GM23248 (cell line): ENCODE data around the gene SAPCD2. TPM values are rescaled to one million over a fixed set of nuclear protein-coding genes. Genes with fewer than 3 reads are reported as not detected.

Experiments
- DNase-seq: peaks from one replicate; pipeline ENCODE4 v3.0.0-alpha.2; 2015
- H2AFZ ChIP-seq: fragments of 200-600 bp; sonication (generic); 2 replicates; pipeline ENCODE4 v1.6.1; 2016; ENCODE audit warnings: antibody characterized with exemption
- H3F3A ChIP-seq: fragments of 200-600 bp; sonication (generic); 2 replicates; pipeline ENCODE4 v1.6.1; 2016; ENCODE audit warnings: mild to moderate bottlenecking, antibody characterized with exemption, mixed run types; ENCODE audit not compliant: insufficient read depth
- H3K27ac ChIP-seq: fragments of 200-600 bp; sonication (generic); 2 replicates; pipeline ENCODE4 v1.5.1; 2016; ENCODE audit warnings: mild to moderate bottlenecking
- H3K27me3 ChIP-seq: fragments of 200-600 bp; sonication (generic); replicated peaks from 2 replicates; pipeline ENCODE4 v1.6.1; 2016; ENCODE audit warnings: mild to moderate bottlenecking; ENCODE audit not compliant: insufficient read depth
- H3K36me3 ChIP-seq: fragments of 200-600 bp; sonication (generic); 2 replicates; pipeline ENCODE4 v1.6.1; 2016; ENCODE audit warnings: low read depth, mild to moderate bottlenecking
- H3K4me1 ChIP-seq: fragments of 200-600 bp; sonication (generic); 2 replicates; pipeline ENCODE4 v1.6.1; 2016; ENCODE audit warnings: mild to moderate bottlenecking; ENCODE audit not compliant: insufficient read depth
- H3K4me2 ChIP-seq: fragments of 200-600 bp; sonication (generic); one replicate; pipeline ENCODE4 v1.6.1; 2016; ENCODE audit warnings: mild to moderate bottlenecking; ENCODE audit not compliant: unreplicated experiment
- H3K4me3 ChIP-seq: fragments of 200-600 bp; sonication (generic); 2 replicates; pipeline ENCODE4 v1.5.1; 2016; ENCODE audit warnings: mild to moderate bottlenecking
- H3K79me2 ChIP-seq: fragments of 200-600 bp; sonication (generic); 2 replicates; pipeline ENCODE4 v1.6.1; 2016; ENCODE audit warnings: mild to moderate bottlenecking; ENCODE audit not compliant: insufficient read depth
- H3K9ac ChIP-seq: fragments of 200-600 bp; sonication (generic); 2 replicates; pipeline ENCODE4 v1.6.1; 2016; ENCODE audit warnings: mild to moderate bottlenecking
- H3K9me2 ChIP-seq: fragments of 200-600 bp; sonication (generic); 2 replicates; pipeline ENCODE4 v1.6.1; 2016; ENCODE audit warnings: mixed run types, mild to moderate bottlenecking, moderate library complexity; ENCODE audit not compliant: insufficient read depth
- H3K9me3 ChIP-seq: fragments of 200-600 bp; sonication (generic); one replicate; pipeline ENCODE4 v1.6.1; 2017; ENCODE audit warnings: low read depth
- H4K20me1 ChIP-seq: fragments of 200-600 bp; sonication (generic); 2 replicates; pipeline ENCODE4 v1.6.0; 2016; ENCODE audit not compliant: insufficient read depth
- EZH2 ChIP-seq: fragments of 200-600 bp; sonication (generic); IDR thresholded peaks from 2 replicates; pipeline ENCODE4 v1.6.1; 2018; ENCODE audit warnings: antibody characterized with exemption, mild to moderate bottlenecking; ENCODE audit not compliant: insufficient read depth, poor library complexity, severe bottlenecking
- EZH2phosphoT487 ChIP-seq: fragments of 200-600 bp; sonication (generic); IDR thresholded peaks from 2 replicates; pipeline ENCODE4 v1.6.1; 2018; ENCODE audit warnings: antibody characterized with exemption, moderate library complexity, mild to moderate bottlenecking, low read depth; ENCODE audit not compliant: insufficient read depth
- WGBS, 2 experiments: methylation state at CpG; one replicate each; pipeline ENCODE4 v1.1.6; 2015 to 2017; ENCODE audit warnings: low lambda C conversion rate in 2 of 2, low coverage in 1 of 2; ENCODE audit errors: missing lambda C conversion rate in 2 of 2; 5-methylcytosine and 5-hydroxymethylcytosine counted together
- in situ Hi-C: fragments of 300-500 bp; cut with MboI; formaldehyde crosslinking; loops from 2 replicates; pipeline ENCODE4 v1.15.0; 2020
- polyA plus RNA-seq: library from polyadenylated mRNA; unstranded; fragments of >200 nt; fragmentation: Nextera tagmentation; extraction: Ambion mirVana; gene quantifications from 2 replicates; pipeline ENCODE4 v1.2.1, GENCODE V29; 2016
- total RNA-seq: library from RNA; depleted of rRNA; stranded (reverse); fragments of >200 nt; shearing (Covaris generic); gene quantifications from 2 replicates; pipeline ENCODE4 v1.2.3, GENCODE V29; 2014

SAPCD2 gene
- total and polyA plus RNA-seq, 2 experiments from 2014 or later = 0.88 to 5.4 TPM

DNA sequence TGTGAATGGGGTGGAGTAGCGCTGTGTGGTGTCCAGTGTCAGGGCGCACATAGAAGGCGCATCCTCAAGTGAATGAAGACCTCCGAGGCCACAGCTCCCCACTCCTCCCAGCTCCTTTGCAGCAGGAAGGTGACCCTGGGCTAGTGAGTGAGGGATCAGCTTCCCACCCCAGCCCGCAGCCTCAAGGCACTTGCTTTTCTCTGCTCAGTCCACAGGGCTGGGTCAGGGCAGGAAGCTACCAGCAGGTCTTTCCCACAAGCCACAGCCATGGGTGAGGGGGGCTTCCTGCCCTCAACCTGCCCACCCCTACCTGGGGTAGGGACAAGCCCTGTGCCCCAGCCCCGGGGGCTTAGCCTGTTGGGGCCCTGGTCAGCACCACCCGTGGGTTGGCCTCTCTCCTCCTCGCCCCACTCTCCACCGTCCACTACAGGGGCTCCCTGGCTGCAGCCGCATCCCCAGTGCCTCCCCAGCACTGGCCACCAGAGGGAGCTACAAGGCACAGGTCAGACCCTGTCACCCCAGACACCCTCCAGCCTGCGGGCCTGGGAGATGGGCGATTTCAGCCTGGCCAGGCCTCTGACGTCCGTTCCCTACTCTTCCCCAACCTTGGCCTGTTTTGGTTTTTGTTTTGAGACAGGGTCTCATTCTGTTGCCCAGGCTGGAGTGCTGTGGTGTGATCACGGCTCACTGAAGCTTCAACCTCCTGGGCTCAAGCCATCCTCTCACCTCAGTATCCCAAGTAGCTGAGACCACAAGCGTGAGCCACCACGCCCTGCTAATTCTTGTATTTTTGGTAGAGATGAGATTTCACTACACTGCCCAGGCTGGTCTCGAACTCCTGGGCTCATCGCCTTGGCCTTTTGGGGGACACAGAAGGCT lies 41.1 kb downstream of the SAPCD2 start:
- no peaks in the 10 kb centered on the region for H3K27me3 ChIP-seq
- no peaks in the 10 kb centered on the region for H3K9me3 ChIP-seq
- H3K4me1 ChIP-seq = no peaks in the 10 kb centered on the region
- DNase-seq = peak; percentile 69
- no peak overlapping the region for H2AFZ ChIP-seq
- H3F3A ChIP-seq = no peaks in the 10 kb centered on the region
- no peak overlapping the region for H3K9ac ChIP-seq
- H3K79me2 ChIP-seq = no peaks in the 10 kb centered on the region
- no peaks in the 10 kb centered on the region for H3K36me3 ChIP-seq
- no peak overlapping the region for H3K4me3 ChIP-seq
- H3K27ac ChIP-seq = no peak overlapping the region
- WGBS, 2 experiments = 28 to 34% methylated on average over 19 of the region's 19 CpGs
- peak overlapping the region; percentile 86 for H3K4me2 ChIP-seq
- H4K20me1 ChIP-seq = no peaks in the 10 kb centered on the region
- H3K9me2 ChIP-seq = no peaks in the 10 kb centered on the region
- in situ Hi-C loops = no loop called here
- no peak for TF ChIP-seq EZH2phosphoT487
- no peak for TF ChIP-seq EZH2

DNA sequence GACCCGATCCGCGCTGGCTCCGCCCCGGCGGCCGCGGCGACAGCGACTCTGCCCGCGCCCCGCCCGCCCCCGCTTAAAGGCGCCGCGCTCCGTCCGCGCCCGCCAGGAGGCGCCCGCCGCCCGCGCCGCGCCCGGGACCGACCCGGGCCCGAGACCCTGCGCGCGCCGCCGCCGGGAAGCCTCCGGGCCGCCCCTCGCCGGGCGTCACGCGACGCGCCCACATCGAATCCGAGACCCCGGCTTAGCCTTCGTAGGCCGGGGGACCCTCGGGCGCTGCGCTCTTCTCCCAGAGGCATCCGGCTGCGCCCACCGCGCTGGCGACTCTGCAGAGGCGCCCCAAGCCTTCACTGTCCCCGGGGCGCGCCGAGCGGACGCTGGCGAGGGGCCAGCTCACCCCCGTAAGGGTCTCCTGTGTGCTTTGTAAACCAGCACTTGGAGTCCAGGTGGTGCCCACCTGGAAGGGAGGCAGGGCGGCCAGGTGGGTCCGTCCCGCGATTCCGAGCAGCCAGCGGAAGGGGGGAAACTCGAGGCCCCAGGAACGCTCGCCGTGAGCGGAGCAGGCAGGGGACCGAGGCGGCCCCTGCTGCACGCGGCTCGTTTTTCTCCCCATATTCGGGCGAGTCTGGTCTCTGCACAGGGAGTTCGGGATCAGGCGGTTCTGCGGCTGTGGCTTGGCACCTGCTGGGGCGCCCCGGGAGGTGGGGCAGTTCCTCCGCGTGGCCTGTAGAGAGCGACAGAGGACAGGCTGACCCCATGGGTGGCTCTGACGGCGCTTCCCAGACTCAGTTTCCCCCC lies 41.9 kb downstream of the SAPCD2 start:
- Histone ChIP-seq H3K36me3 (no peaks in the 10 kb centered on the region), H3K4me3 (peak overlapping the region; percentile 72), H3K9me3 (no peaks in the 10 kb centered on the region), H3K4me1 (no peaks in the 10 kb centered on the region), H3K79me2 (no peaks in the 10 kb centered on the region), H3F3A (no peaks in the 10 kb centered on the region), H3K4me2 (peak overlapping the region; percentile 86), H3K27ac (no peak overlapping the region), H3K9ac (peak overlapping the region; percentile 62), H3K9me2 (no peaks in the 10 kb centered on the region), H2AFZ (peak overlapping the region; percentile 79), H4K20me1 (no peaks in the 10 kb centered on the region), H3K27me3 (no peaks in the 10 kb centered on the region)
- TF ChIP-seq EZH2phosphoT487 = no peak
- TF ChIP-seq EZH2 = no peak
- in situ Hi-C loops = no loop called here
- WGBS, 2 experiments = 2% methylated on average over 41 to 43 of the region's 98 CpGs
- DNase-seq = peak; percentile 80

- Histone ChIP-seq H4K20me1 (no peaks in the 10 kb centered on the region), H3K4me2 (peak within 1 kb of the TSS; percentile 86), H3K9ac (peak within 1 kb of the TSS; percentile 72), H3K79me2 (no peaks in the 10 kb centered on the region), H3K27me3 (no peaks in the 10 kb centered on the region), H3F3A (no peaks in the 10 kb centered on the region), H3K9me2 (no peaks in the 10 kb centered on the region), H3K36me3 (no peaks in the 10 kb centered on the region), H3K9me3 (no peaks in the 10 kb centered on the region), H3K4me3 (peak within 1 kb of the TSS; percentile 77), H3K27ac (no peak within 1 kb of the TSS), H3K4me1 (no peaks in the 10 kb centered on the region), H2AFZ (peak within 1 kb of the TSS; percentile 79)
- 2% methylated on average over 16 to 65 of the region's 95 CpGs for WGBS, 2 experiments
- TF ChIP-seq EZH2phosphoT487 = no peak
- no peak for TF ChIP-seq EZH2
- in situ Hi-C loops = no loop called here
- DNase-seq = peak; percentile 74
Observed at GRCh38 chr9:137027369-137028262, 42.7 kb downstream of the SAPCD2 start, which contains the start of gene ABCA2. Gene ABCA2, minus strand, starts transcription at chr9:137028237. Its CDS starts 97 bp downstream, at chr9:137028140.

DNA sequence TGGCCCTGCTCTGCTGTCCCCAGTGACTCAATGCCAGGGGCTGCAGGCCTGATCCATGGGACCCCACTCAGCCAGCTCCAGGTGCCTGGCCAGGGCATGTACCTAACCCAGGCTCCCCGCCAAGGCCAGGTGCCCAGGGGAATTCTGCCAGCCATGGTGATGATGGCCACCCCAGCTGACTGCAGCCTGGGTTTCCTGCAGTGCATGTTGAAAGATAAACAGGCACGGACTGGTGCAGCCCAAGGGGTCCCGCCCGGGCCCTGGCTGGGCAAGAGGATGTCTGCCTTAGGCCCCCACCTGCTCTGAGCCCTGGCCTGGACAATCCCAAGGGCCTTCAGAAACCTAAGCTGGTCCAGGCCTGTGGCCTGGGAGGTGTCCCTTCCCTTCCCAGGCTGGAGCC lies 43.5 kb downstream of the SAPCD2 start:
- no peak for TF ChIP-seq EZH2
- TF ChIP-seq EZH2phosphoT487 = no peak
- H3K9me2 ChIP-seq = no peaks in the 10 kb centered on the region
- no peaks in the 10 kb centered on the region for H3K27me3 ChIP-seq
- H3K27ac ChIP-seq = no peak overlapping the region
- H3K4me2 ChIP-seq = no peak overlapping the region
- H3F3A ChIP-seq = no peaks in the 10 kb centered on the region
- no peaks in the 10 kb centered on the region for H3K9me3 ChIP-seq
- H3K36me3 ChIP-seq = no peaks in the 10 kb centered on the region
- no peaks in the 10 kb centered on the region for H3K4me1 ChIP-seq
- no peak overlapping the region for H2AFZ ChIP-seq
- DNase-seq = no peak
- 68 to 78% methylated on average over 4 of the region's 4 CpGs for WGBS, 2 experiments
- no peaks in the 10 kb centered on the region for H3K79me2 ChIP-seq
- no peak overlapping the region for H3K9ac ChIP-seq
- H3K4me3 ChIP-seq = peak overlapping the region; percentile 77
- H4K20me1 ChIP-seq = no peaks in the 10 kb centered on the region
- in situ Hi-C loops = no loop called here
